ENCODE results near the gene ATP6V1G1.

DNA sequence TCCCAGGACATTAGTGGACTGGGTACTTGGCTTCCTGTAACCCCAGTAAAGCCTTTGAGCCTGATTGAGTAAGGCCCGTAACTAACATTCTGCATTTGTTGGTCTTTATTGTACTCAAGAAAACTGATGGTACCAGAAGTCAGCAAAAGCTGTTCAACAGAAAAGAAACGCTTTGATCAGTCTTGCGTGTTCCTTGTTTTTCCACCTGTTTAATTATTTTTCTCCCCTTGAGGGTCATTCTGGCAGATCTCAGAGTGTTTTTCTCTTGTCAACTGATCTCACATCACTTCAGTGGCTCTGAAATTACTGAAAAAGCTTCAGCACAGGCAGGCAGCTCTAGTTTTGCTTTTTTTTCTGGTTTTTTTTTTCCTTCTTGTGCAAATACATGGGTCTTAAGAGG, 17.4 kb downstream of the ATP6V1G1 start:
- TF ChIP-seq POLR2A (IDR thresholded peaks at IDR 0.05): no peak
- TF ChIP-seq, protein P1, sequence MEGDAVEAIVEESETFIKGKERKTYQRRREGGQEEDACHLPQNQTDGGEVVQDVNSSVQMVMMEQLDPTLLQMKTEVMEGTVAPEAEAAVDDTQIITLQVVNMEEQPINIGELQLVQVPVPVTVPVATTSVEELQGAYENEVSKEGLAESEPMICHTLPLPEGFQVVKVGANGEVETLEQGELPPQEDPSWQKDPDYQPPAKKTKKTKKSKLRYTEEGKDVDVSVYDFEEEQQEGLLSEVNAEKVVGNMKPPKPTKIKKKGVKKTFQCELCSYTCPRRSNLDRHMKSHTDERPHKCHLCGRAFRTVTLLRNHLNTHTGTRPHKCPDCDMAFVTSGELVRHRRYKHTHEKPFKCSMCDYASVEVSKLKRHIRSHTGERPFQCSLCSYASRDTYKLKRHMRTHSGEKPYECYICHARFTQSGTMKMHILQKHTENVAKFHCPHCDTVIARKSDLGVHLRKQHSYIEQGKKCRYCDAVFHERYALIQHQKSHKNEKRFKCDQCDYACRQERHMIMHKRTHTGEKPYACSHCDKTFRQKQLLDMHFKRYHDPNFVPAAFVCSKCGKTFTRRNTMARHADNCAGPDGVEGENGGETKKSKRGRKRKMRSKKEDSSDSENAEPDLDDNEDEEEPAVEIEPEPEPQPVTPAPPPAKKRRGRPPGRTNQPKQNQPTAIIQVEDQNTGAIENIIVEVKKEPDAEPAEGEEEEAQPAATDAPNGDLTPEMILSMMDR (IDR thresholded peaks at IDR 0.05): no peak

Data from uterus (tissue), 2 donors.